ENCODE data around the gene CD84.
A peak's percentile ranks its signal among the peaks of the same experiment; 100 is the strongest.
"Not testable (repeated sequence)": the region's sequence is repeated elsewhere in the genome, so short reads cannot be mapped to it uniquely, and the experiment has no call there.

Gene CD84

DNA sequence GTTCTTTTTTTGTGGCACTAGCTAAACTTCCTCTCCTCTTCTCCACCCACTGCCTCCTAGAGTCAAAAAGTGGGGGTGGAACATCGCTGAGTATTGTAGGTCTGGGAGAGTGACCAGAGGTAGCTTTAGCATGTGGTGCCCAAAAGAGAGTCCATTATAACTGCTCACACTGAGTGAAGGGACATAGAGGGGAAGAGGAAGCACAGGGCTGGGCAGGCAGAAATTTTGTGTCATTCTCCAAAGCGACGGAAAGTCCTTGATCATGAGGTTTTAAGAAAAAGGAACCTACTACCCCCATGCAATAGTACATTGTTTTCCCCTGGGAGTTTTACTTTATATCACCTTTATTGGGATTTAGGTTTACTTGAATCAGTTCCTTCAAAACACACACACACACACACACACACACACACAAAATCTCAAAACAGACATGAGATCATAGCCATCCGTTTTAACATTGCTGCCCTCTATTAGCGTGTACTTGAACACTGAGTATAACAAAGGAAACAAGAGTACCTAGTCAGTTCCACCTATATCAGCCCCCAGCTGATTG is 4.1 kb downstream of the CD84 start:
- no peak for DNase-seq (ENCODE audit: low read depth in 3 of 3)

DNA sequence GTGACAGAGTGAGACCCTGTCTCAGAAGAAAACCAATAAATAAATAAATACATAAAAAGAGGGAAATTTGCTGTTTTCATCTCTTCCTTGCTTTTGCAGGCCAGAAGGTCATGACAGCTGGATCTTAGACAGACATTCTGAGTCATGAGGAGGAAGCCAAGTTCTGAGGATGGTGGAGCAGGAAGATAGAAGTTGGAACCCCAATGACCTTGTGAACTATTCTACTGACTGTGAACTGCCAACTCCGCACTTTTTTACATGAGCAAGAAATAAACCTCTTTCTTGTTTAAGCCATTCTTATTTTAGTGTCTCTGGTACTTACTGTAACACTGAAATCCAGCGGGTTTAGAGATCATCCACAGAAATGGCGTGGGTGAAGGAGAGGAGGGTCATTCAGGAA is 8.5 kb downstream of the CD84 start:
- no peak for DNase-seq (ENCODE audit: low read depth in 3 of 3)

DNA sequence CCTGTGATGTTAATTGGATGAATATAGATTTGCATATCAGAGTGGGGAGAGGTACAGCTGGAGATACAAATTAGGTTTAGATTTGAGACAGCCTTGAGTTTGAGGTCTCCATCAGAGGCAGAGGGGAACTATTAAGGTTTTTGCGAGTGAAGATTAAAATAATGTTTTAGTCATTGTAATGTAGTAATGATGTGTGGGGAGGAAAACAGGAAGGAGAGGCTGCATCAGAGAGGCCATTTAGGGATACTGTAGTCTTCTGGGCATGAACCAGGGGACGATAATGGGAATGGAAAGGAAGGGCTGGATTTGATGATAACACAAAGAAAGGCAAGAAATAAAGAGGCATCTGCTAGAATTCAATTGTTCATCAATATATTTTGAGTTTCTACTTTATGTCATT is 9.5 kb downstream of the CD84 start:
- no peak for DNase-seq (ENCODE audit: low read depth in 3 of 3)

DNA sequence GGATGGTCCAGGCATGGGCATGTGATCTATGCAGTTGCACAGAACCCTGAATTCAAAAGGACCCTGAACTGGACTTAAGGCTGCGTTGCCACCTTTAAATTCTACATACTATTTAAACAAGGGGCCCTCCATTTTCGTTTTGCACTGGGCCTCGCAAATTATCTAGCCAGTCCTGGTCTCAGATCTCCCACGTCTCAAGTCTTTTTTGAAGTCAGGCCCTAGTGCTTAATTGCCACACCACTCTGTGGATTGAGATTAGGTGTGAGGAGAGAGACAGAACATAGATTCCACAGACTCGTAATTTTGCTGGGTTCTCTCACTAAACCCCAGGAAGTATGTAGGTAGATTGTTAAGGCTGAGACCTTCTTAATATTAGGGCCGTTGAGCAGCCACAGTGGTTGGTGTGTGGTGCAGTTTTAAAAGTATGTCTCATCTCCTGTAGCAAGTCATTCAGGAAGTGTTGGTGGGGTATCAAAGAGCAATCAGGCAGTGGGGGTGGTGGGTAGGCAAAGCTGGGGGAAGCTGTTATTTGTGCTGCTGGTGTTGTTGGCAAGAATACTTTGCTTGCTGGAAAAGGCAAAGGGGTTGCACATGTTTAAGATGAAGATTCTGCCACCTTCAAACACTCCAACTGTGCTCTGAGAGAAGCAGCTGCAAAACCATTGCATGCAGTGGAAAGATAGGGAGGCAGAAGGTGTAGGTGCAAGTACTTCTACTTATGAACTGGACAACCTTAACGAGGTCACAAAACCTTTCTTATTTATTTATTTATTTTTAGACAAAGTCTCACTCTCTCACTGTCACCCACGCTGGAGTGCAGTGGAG is 11.2 kb downstream of the CD84 start:
- peak; percentile 37 to 64 (median 55) for DNase-seq (ENCODE audit: low read depth in 3 of 3)

DNA sequence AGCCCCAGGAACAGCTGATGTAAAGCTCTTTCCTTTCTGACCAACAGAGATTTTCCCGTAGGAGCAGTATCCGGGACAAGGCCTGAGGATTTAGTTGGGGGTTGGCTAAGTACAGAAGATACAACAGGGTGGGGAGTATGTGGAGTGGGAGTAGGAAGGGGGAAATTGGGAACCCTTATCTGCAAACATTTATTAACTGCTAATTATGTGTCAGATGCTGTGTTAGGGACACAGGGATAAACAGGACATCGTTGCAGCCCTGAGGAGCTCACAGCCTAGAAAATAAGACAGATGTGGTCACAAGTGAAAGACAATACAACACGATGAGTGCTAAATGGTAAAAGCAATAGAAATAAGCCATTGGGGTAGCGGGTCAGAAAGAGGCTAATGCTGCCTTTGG is 12.0 kb downstream of the CD84 start:
- no peak for DNase-seq (ENCODE audit: low read depth in 3 of 3)

DNA sequence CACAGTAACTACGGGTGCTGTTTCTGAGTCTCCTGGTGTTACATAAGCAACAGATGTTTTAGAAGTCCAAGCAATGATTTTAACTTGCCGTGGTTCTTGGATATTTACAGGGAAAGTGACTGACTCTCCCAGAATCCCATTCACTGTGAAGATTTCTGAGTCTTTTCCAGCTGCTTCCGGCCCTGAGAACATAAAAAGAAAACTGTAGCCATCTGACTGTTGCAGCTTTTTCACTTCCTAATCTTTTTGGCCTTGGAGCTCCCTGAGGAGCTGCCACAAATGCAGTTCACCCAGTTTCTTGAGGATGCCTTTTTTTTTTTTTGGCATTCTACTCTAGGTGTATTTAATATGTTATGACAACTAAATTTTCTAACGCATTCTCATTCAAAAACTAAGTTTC is 13.7 kb downstream of the CD84 start:
- no peak for DNase-seq (ENCODE audit: low read depth in 3 of 3)

DNA sequence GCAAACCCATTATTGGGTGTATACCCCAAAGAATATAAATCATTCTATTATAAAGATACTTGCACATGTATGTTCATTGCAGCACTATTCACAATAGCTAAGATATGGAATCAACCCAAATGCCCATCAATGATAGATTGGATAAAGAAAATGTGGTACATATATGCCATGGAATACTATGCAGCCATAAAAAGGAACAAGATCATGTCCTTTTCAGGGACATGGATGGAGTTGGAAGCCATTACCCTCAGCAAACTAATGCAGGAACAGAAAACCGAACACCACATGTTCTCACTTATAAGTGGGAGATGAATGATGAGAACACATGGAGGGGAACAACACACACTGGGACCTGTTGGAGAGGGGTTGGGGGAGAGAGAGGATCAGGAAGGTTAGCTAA is 16.1 kb downstream of the CD84 start:
- DNase-seq (ENCODE audit: low read depth in 3 of 3), result not testable (repeated sequence)

- not testable (repeated sequence) for DNase-seq (ENCODE audit: low read depth in 3 of 3)
Observed at GRCh38 chr1:160562745-160563144, 16.6 kb downstream of the CD84 start.

DNA sequence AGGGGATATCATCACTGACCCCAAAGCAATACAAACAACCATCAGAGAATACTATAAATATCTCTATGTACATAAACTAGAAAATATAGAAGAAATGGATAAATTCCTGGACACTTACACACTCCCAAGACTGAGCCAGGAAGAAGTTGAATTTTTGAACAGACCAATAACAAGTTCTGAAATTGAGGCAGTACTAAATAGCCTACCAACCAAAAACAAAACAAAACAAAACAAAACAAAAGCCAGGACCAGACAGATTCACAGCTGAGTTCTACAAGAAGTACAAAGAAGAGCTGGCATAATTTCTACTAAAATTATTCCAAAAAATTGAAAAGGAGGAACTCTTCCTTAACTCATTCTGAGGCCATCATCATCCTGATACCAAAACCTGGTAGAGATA is 18.5 kb downstream of the CD84 start:
- no peak for DNase-seq (ENCODE audit: low read depth in 3 of 3)

- no peak for DNase-seq (ENCODE audit: low read depth in 3 of 3)
Observed at GRCh38 chr1:160560045-160560705, 19.1 kb downstream of the CD84 start.

DNA sequence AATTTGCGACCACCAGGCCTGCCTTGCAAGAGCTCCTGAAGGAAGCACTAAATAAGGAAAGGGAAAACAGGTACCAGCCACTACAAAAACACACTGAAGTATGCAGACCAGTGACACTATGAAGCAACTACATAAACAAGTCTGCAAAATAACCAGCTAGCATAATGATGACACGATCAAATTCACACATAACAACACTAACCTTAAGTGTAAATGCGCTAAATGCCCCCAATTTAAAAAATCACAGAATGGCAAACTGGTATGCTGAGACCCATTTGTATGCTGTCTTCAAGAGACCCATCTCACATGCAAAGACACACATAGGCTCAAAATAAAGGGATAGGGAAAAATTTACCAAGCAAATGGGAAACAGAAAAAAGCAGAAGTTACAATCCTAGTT is 19.9 kb downstream of the CD84 start:
- DNase-seq (ENCODE audit: low read depth in 3 of 3), result not testable (repeated sequence)

DNA sequence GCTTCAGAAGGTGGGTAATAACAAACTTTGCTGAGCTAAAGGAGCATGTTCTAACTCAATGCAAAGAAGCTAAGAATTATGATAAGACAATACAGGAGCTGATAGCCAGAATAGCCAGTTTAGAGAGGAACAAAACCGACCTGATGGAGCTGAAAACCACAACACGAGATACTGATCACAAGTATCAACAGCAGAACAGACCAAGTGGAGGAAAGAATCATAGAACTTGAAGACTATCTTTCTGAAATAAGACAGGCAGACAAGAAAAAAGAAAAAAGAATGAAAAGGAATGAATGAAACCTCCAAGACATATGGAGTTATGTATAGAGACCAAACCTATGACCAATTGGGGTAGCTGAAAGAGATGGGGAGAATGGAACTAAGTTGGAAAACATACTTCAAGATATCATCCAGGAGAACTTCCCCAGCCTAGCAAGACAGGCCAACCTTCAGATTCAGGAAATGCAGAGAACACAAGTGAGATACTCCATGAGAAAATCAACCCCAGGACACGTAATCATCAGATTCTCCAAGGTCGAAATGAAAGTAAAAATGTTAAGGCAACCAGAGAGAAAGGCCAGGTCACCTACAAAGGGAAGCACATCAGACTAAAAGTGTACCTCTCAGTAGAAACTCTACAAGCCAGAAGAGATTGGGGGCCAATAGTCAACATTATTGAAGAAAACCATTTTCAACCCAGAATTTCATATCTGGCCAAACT is 20.5 kb downstream of the CD84 start:
- no peak for DNase-seq (ENCODE audit: low read depth in 3 of 3)

GRCh38 chr1:160553778-160554177 is 25.5 kb downstream of the CD84 start:
- DNase-seq (ENCODE audit: low read depth in 3 of 3), result no peak

DNA sequence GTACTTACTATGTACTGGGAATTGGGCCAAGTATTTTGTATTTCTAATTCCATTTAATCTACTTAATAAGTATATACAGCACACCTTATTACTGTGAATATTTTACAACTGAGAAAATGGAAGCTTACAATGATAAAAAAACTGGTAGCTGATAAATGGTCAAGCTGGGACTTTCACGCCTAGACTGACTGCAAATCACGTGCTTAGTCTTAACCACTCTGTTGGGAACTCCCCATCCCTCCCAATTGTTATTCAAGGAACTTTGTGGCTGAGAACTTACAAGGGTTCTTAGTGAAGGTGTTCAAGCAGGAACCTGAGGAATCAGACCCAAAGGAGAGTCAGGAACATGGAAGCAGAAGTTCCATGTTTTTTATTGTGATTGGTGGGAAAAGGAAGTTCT is 26.9 kb downstream of the CD84 start:
- no peak for DNase-seq (ENCODE audit: low read depth in 3 of 3)

GRCh38 chr1:160550572-160551034 is 28.7 kb downstream of the CD84 start:
- DNase-seq (ENCODE audit: low read depth in 3 of 3), result peak in 2 of 3 experiments; percentile 13 to 63

- DNase-seq (ENCODE audit: low read depth in 3 of 3), result no peak
Observed at GRCh38 chr1:160549665-160550006, 29.7 kb downstream of the CD84 start.

DNA sequence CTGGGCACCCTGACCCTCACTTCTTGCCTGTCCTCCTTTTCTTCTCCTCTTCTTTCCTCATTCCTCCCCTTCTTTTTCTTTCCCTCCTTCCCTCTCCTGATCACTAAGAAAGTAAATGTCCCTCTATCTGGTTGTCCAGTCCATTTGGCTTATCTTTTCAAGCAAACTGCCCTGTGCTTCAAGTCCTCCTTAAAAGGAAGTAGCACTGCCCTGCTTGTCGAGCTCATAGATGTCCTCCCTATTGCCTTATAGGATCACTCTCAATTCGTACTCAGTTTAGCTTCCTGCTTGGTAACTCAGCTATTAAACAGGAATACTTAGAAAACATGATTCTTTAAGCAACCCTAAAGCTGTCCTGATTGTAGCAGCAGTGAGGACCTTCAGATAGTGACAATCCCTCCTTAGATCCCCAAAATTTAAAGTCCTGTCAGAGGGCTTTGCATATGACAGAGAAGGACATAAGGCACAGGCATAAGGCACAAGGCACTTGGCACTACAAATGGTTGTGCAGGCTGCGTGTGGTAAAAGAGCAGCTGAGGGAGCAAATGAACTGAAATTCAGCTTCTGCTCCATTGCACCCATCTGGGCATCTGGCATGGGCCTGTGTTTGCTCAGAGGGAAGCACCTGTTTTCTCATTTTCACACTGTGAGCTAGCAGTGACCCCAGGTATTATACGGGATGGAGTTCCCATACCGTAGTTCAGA is 30.2 kb downstream of the CD84 start:
- no peak for DNase-seq (ENCODE audit: low read depth in 3 of 3)

- DNase-seq (ENCODE audit: low read depth in 3 of 3), result no peak
Observed at GRCh38 chr1:160548183-160548582, 31.1 kb downstream of the CD84 start.

- no peak for DNase-seq (ENCODE audit: low read depth in 3 of 3)
Observed at GRCh38 chr1:160547422-160547821, 31.9 kb downstream of the CD84 start.

DNA sequence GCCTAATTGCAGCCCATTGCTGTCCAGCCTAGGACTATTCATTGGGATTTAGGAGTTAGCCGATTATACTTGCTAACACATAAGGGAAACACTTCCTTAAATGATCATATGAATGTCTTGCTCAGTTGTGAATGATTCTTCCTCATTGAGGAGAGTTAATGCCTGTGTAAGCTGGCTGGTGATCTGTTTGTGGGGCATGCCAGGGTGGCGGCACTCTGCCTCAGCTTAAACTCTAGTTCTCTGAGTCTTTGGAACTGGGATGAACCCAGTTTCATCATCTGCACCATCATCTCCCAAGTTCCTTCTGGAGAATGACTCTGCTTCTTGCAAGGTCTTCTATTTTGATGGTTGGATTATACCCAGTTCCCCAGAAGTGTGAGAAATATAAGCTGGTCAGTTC is 32.4 kb downstream of the CD84 start:
- no peak for DNase-seq (ENCODE audit: low read depth in 3 of 3)

- DNase-seq (ENCODE audit: low read depth in 3 of 3), result peak in 1 of 3 experiments; percentile 24
Observed at GRCh38 chr1:160544647-160545046, 34.6 kb downstream of the CD84 start.

All from stimulated activated CD4-positive, alpha-beta T cell treated with anti-CD3 and anti-CD28 coated beads, TNF-alpha, amount 100 ng/mL, for 24 hours (primary cell).